GM23248 (cell line): ENCODE data around the gene SVEP1.

Experiments used
- EZH2 ChIP-seq: fragments of 200-600 bp; sonication (generic); IDR thresholded peaks from 2 replicates; pipeline ENCODE4 v1.6.1; 2018; ENCODE audit warnings: antibody characterized with exemption, mild to moderate bottlenecking; ENCODE audit not compliant: insufficient read depth, poor library complexity, severe bottlenecking
- EZH2phosphoT487 ChIP-seq: fragments of 200-600 bp; sonication (generic); IDR thresholded peaks from 2 replicates; pipeline ENCODE4 v1.6.1; 2018; ENCODE audit warnings: antibody characterized with exemption, moderate library complexity, mild to moderate bottlenecking, low read depth; ENCODE audit not compliant: insufficient read depth

DNA sequence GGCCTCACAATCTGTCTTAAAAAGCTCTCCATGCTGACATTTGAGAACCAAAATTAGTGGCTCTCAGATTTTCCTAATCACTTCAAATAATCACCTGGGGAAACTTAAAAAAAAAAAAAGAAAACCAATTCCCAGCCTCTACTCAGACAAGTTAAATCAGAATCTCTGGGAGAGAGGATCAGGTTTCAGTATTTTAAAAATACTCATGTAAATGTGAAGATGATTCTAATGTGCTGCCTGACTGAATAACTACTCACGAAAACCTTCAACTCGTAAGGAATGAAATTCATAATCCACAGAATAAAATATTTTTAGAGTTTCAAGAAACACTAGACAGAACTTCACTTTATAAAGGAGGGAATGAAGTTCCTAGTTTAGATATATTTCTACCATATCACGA is 114.4 kb downstream of the SVEP1 start:
- TF ChIP-seq EZH2 (no peak), EZH2phosphoT487 (no peak)
